ENCODE measurements around the gene PNPLA5. TPM values are rescaled to one million over a fixed set of nuclear protein-coding genes. Genes with fewer than 3 reads are reported as not detected.

The PNPLA5 gene
- total and polyA plus RNA-seq, 2 of the 13 experiments (the other 11 are each of a cell fraction or from before 2014, with no cell fraction given): not detected

DNA sequence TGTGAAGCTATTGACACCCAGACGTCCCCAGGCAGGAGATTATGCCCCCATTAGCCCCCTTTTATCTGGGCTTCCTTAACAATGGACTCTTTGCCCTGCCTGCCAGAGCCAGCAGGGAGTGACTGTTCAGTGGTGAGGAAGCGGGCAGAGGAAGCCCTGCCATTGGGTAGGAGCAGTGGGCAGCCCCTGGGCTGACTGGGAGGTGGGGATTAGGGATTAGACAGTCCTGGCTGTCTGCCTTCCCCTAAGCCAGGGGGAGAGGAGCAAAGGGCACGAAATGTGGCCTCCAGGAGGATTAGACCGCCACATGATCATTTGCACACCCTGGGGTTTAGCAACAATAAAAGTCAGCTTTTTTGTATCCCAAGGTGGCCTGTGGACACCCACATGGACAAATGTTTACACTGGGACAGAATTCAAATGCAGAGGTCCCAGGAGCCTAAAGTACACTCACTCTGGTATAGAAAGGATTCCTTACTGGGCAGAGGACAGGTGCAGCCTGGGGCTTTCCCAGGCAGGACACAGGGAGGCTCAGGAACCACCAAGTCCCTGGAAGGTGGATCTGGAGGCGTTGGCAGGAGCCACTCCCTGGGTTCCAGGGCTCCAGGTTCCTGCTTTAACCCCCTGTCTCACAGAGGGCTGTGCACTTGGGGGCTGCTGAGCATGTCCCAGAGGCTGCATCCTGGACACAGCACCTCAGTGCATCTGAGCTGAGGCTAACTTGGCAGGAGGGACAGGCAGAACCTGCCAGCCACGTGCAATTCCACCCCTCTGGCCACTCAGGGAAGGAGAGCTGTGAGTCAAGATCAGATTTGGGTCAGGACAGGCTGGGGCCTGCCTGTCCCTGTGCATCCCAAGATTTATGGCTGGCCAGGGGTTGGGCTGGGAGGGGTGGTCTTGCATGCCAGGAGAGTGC lies 33.9 kb upstream of the PNPLA5 start (continued):
- TF ChIP-seq, protein P1, sequence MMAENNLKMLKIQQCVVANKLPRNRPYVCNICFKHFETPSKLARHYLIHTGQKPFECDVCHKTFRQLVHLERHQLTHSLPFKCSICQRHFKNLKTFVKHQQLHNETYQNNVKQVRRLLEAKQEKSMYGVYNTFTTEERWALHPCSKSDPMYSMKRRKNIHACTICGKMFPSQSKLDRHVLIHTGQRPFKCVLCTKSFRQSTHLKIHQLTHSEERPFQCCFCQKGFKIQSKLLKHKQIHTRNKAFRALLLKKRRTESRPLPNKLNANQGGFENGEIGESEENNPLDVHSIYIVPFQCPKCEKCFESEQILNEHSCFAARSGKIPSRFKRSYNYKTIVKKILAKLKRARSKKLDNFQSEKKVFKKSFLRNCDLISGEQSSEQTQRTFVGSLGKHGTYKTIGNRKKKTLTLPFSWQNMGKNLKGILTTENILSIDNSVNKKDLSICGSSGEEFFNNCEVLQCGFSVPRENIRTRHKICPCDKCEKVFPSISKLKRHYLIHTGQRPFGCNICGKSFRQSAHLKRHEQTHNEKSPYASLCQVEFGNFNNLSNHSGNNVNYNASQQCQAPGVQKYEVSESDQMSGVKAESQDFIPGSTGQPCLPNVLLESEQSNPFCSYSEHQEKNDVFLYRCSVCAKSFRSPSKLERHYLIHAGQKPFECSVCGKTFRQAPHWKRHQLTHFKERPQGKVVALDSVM (CRISPR knock-in tag; IDR thresholded peaks at IDR 0.05): peak; percentile 75
- TF ChIP-seq MED13 (CRISPR knock-in tag; IDR thresholded peaks at IDR 0.05) (no peak), FOXK2 (IDR thresholded peaks at IDR 0.05) (0 out of 2 replicates have a peak, but pooled peaks have one; percentile 47), ATF1 (CRISPR knock-in tag; IDR thresholded peaks at IDR 0.05) (peak; percentile 42), ZNF549 (CRISPR knock-in tag; IDR thresholded peaks at IDR 0.05) (no peak), ZBTB7B (CRISPR knock-in tag; IDR thresholded peaks at IDR 0.05) (0 out of 2 replicates have a peak, but pooled peaks have one; percentile 81), POGK (CRISPR knock-in tag; conservative IDR thresholded peaks at IDR 0.05) (no peak), HHEX (CRISPR knock-in tag; IDR thresholded peaks at IDR 0.05) (no peak), ZNF292 (CRISPR knock-in tag; IDR thresholded peaks at IDR 0.05; ENCODE audit: borderline replicate concordance, low read depth) (no peak), ZBTB37 (CRISPR knock-in tag; IDR thresholded peaks at IDR 0.05) (no peak), ZNF713 (CRISPR knock-in tag; IDR thresholded peaks at IDR 0.05) (no peak), MED1 (CRISPR knock-in tag; IDR thresholded peaks at IDR 0.05) (peak; percentile 93), ZBTB7A (CRISPR knock-in tag; IDR thresholded peaks at IDR 0.05) (peak; percentile 30; the same call in 1 of the 2 replicates), DNMT3B (CRISPR knock-in tag; conservative IDR thresholded peaks at IDR 0.05) (no peak), ZNF350 (CRISPR knock-in tag; IDR thresholded peaks at IDR 0.05; ENCODE audit: borderline replicate concordance, low read depth) (peak; percentile 25; the same call in 1 of the 2 replicates)
- TF ChIP-seq, protein P2, sequence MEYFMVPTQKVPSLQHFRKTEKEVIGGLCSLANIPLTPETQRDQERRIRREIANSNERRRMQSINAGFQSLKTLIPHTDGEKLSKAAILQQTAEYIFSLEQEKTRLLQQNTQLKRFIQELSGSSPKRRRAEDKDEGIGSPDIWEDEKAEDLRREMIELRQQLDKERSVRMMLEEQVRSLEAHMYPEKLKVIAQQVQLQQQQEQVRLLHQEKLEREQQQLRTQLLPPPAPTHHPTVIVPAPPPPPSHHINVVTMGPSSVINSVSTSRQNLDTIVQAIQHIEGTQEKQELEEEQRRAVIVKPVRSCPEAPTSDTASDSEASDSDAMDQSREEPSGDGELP (IDR thresholded peaks at IDR 0.05; ENCODE audit: borderline replicate concordance, low read depth): peak; percentile 81; the same call in 1 of the 2 replicates
- TF ChIP-seq, protein P3, sequence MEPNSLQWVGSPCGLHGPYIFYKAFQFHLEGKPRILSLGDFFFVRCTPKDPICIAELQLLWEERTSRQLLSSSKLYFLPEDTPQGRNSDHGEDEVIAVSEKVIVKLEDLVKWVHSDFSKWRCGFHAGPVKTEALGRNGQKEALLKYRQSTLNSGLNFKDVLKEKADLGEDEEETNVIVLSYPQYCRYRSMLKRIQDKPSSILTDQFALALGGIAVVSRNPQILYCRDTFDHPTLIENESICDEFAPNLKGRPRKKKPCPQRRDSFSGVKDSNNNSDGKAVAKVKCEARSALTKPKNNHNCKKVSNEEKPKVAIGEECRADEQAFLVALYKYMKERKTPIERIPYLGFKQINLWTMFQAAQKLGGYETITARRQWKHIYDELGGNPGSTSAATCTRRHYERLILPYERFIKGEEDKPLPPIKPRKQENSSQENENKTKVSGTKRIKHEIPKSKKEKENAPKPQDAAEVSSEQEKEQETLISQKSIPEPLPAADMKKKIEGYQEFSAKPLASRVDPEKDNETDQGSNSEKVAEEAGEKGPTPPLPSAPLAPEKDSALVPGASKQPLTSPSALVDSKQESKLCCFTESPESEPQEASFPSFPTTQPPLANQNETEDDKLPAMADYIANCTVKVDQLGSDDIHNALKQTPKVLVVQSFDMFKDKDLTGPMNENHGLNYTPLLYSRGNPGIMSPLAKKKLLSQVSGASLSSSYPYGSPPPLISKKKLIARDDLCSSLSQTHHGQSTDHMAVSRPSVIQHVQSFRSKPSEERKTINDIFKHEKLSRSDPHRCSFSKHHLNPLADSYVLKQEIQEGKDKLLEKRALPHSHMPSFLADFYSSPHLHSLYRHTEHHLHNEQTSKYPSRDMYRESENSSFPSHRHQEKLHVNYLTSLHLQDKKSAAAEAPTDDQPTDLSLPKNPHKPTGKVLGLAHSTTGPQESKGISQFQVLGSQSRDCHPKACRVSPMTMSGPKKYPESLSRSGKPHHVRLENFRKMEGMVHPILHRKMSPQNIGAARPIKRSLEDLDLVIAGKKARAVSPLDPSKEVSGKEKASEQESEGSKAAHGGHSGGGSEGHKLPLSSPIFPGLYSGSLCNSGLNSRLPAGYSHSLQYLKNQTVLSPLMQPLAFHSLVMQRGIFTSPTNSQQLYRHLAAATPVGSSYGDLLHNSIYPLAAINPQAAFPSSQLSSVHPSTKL (CRISPR knock-in tag; IDR thresholded peaks at IDR 0.05): peak; percentile 88

All from HepG2 (cell line).